Muscle layer of duodenum (tissue), 2 donors: ENCODE data around the gene ZNF324.
A peak's percentile ranks its signal among the peaks of the same experiment; 100 is the strongest.

Experiments
- H3K27ac ChIP-seq: one replicate; pipeline ENCODE4 v1.7.0; 2013; ENCODE audit warnings: mild to moderate bottlenecking, low read length
- H3K27me3 ChIP-seq: one replicate; pipeline ENCODE4 v1.7.0; 2013; ENCODE audit warnings: low read depth, mild to moderate bottlenecking, control low read depth, low read length
- H3K36me3 ChIP-seq, 2 donors: one replicate each; pipeline ENCODE4 v1.7.0; 2013; ENCODE audit warnings: low read length in 2 of 2, control low read depth in 1 of 2, mild to moderate bottlenecking in 1 of 2; ENCODE audit not compliant: insufficient read depth in 2 of 2, control insufficient read depth in 1 of 2
- H3K4me1 ChIP-seq, 2 donors: one replicate each; pipeline ENCODE4 v1.7.0; 2013; ENCODE audit warnings: low read length in 2 of 2, mild to moderate bottlenecking in 2 of 2, control low read depth in 1 of 2, moderate library complexity in 1 of 2; ENCODE audit not compliant: insufficient read depth in 2 of 2, control insufficient read depth in 1 of 2
- H3K4me3 ChIP-seq, 2 donors: one replicate each; pipeline ENCODE4 v1.7.0; 2013; ENCODE audit warnings: low read length in 2 of 2, low read depth in 1 of 2, mild to moderate bottlenecking in 1 of 2
- H3K9me3 ChIP-seq, 2 donors: one replicate each; pipeline ENCODE4 v1.7.0; 2013; ENCODE audit warnings: low read length in 2 of 2, control low read depth in 1 of 2, mild to moderate bottlenecking in 1 of 2; ENCODE audit not compliant: control insufficient read depth in 1 of 2
- donor health status: healthy.

The ZNF324 gene

DNA sequence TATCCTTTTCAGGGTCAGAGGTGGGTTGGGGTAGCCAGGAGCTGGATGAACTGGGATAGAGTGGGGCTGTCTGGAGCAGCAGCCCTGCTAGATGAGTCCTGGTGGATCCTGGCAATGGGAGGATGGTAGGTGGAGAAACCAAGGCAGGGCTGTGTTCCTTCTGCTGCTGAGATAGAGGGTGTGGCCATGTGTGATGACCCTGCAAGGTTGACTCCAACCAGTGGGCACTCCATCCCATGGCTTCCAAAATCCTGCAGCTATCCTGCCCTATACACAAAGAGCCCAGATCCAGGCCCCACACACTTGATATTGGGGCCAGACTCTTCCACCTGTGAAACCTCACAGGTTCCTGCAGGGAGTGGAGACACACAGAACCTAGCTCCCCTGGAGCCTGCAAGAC lies 6.9 kb downstream of the ZNF324 start:
- no peaks in the 10 kb centered on the region for H3K9me3 ChIP-seq
- no peak overlapping the region for H3K27ac ChIP-seq
- no peak overlapping the region for H3K4me3 ChIP-seq
- no peaks in the 10 kb centered on the region for H3K27me3 ChIP-seq
- peaks cover 4 to 16% of the 10 kb centered on the region in 2 donors for H3K4me1 ChIP-seq
- peaks cover 13 to 26% of the 10 kb centered on the region in 2 donors for H3K36me3 ChIP-seq

DNA sequence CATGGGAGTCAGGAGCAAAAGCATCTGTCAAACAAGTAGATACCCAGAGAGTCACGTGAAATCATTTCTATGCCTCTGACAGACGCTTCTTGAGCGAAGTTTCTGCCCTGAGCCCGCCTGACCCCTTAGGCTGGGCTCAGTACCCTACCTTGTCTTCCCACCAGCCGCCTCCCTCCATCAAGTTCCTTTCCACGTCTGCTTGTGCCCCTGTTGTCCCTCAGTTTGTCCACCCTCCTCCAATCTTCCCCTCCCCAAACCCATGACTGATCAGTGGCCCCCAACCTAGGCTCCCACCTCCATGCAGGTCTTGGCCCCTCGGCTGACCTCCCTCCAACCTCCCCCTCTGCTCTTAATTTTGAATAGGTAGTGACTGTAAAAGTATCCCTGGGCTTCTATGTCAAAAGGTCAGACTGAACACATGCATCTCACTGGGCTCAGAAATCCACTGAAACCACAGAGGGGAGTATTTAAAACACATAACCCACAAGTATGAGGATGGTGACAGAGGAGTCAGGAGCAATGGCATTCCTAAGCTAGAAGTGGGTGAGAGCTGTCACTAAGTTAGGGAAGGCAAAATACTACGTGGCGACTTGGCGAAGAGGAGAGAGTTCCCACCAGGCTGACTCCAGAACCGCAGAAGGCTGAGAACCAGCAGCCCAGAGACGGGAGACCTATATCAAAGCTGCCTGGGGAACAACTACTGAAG lies 7.6 kb downstream of the ZNF324 start:
- no peaks in the 10 kb centered on the region for H3K27me3 ChIP-seq
- H3K4me3 ChIP-seq, result no peak overlapping the region
- peaks cover 4 to 16% of the 10 kb centered on the region in 2 donors for H3K4me1 ChIP-seq
- peaks cover 13 to 32% of the 10 kb centered on the region in 2 donors for H3K36me3 ChIP-seq
- H3K27ac ChIP-seq, result no peak overlapping the region
- no peaks in the 10 kb centered on the region for H3K9me3 ChIP-seq

DNA sequence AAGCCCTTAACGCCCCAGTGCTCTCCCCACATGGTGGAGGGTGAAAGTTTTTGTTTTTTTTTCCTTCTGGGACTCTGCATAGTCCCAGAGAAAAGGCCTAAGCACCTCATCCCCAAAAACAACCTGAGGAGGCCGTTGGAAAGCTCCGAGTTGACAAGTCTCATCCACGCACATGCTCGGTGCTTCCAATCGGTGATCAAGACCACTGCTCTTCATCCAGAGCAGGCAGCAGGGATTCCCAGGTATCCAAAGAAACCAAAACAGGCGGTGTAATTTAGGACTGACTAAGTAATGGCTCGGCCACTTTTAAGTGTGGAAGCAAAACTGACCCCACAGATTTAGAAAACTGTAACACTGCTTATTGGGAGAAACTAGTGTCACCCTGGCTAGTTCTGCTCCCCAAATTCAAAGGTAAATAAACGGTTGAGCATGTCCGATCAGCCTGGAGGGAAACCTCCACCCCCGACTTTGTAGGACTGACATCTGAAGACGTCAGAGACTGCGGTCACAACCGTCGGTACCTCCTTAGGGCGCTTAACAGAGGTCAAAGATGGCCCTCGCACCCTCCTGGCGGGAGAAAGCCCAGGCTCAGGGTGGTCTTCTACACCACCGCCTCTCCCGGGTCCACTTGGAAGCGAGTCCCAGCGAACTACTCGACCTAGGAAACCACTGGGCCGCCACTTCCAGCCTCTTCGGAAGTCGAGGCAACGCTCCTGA lies 8.3 kb downstream of the ZNF324 start:
- H3K4me3 ChIP-seq, result peak overlapping the region; percentile 73 to 76

DNA sequence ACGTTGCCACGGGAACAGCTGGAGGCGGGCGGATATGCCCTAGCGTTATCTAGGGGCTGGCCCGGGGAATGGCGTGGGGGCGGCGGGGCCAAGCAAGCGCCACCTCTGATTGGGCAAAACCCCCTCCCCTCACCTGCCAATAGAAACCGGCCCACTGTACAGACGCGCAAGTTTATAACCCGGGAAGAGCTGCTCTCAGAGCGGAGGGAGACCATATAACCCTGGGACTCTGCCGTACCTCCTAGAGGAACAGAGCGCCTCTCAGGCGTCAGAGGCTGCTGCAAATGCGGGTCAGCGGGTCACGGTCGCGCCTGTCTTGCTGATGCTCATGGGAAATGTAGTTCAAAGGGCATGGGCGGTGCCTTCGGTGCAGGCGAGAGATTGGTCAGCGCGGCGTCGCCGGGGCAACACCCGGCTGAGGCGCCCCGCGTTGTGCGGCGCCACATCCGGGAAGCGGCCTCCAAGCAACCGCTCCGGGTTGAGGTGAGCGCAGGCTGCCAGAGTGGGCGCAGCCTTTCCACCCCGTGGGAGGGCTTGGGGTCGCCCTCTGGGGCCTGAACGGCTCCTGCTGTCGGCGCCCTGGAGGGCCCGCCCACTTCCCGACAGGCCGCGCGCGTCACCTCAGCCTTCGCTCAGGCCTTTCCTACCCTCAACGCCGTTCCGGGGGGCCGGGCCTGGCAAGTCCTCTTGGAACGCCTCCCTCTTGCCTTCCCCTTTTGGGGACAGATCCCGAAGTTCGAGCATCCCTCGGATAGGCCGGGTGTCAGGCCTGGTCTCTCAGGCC lies 9.0 kb downstream of the ZNF324 start, which contains the start of gene ZNF446:
TSS of gene ZNF446 (plus strand) at position 639 of the 784 bp plus-strand sequence. CDS start 867 bp downstream, outside the sequence.
- Histone ChIP-seq H3K27me3 (no peaks in the 10 kb centered on the region), H3K27ac (peak within 1 kb of the TSS; percentile 91), H3K9me3 (no peaks in the 10 kb centered on the region), H3K36me3 (peaks cover 10 to 47% of the 10 kb centered on the region in 2 donors), H3K4me3 (peak within 1 kb of the TSS; percentile 73 to 76), H3K4me1 (peaks cover 4 to 16% of the 10 kb centered on the region in 2 donors)

More for the DNA sequence above, 8.3 kb downstream of the ZNF324 start:
- Histone ChIP-seq H3K27ac (peak overlapping the region; percentile 91), H3K4me1 (peaks cover 4 to 16% of the 10 kb centered on the region in 2 donors), H3K36me3 (peaks cover 10 to 40% of the 10 kb centered on the region in 2 donors), H3K9me3 (no peaks in the 10 kb centered on the region), H3K27me3 (no peaks in the 10 kb centered on the region)

DNA sequence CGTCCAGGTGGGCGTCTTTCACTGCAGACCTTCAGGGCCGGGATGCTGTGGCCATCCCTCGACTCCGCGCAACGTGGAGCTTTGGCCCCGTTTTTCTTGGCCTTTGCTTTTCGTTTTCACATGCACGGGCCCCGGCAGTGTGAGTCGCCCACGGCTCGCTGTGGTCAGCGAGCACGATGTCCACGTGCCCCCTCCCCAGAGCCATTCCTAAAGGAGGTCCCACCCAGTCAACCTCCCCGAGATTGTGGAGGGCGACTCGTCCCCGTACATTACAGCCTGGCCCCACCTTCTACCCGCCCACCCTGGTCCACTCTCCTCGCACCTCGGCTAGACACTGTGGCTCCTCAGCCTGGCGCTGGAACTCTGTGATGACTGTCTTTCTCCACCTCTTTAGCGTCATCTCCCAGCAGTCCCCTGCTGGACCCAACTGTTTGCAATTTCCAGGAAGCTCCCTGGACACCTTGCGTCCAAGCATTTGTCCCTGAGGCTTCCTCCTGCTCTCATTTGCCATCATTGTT lies 9.7 kb downstream of the ZNF324 start:
- Histone ChIP-seq H3K4me1 (peaks cover 4 to 16% of the 10 kb centered on the region in 2 donors), H3K27ac (peak overlapping the region; percentile 91), H3K27me3 (no peaks in the 10 kb centered on the region), H3K9me3 (no peaks in the 10 kb centered on the region), H3K4me3 (peak overlapping the region; percentile 73 to 76), H3K36me3 (peaks cover 14 to 51% of the 10 kb centered on the region in 2 donors)

DNA sequence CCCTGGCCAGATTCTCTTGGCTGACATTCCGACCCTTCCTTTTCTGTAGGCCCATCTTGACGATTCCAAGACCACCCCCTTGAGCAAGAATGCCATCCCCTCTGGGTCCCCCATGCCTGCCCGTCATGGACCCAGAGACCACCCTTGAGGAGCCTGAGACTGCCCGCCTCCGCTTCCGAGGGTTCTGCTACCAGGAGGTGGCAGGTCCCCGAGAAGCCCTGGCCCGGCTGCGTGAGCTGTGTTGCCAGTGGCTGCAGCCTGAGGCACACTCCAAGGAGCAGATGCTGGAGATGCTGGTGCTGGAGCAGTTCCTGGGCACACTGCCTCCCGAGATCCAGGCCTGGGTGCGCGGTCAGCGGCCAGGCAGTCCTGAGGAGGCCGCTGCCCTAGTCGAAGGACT lies 10.2 kb downstream of the ZNF324 start:
- Histone ChIP-seq H3K4me3 (peak overlapping the region; percentile 73 to 76), H3K27me3 (no peaks in the 10 kb centered on the region), H3K9me3 (no peaks in the 10 kb centered on the region), H3K4me1 (peaks cover 4 to 16% of the 10 kb centered on the region in 2 donors), H3K36me3 (peaks cover 11 to 48% of the 10 kb centered on the region in 2 donors), H3K27ac (peak overlapping the region; percentile 91)

DNA sequence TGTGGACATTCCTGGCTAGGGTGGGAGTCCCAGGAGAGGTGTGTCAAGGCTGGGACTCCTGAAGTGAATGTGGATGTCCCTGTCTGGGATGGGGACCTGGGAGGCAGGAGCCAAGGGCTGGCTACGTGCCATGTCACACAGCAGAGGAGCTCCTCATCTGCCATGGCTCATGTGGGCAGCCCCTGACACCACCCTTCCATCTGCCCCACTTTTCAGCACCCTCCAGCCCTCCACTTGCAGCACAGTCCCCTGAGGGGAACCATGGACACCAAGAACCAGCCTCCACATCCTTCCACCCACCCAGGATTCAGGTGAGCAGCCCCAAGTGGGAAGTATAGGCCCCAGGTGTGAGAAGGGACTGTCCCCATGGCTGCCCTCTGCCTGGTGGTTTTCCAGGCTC lies 11.0 kb downstream of the ZNF324 start:
- no peak overlapping the region for H3K4me3 ChIP-seq
- H3K27me3 ChIP-seq, result no peaks in the 10 kb centered on the region
- H3K36me3 ChIP-seq, result peaks cover 4 to 43% of the 10 kb centered on the region in 2 donors
- H3K4me1 ChIP-seq, result peaks cover 4 to 16% of the 10 kb centered on the region in 2 donors
- H3K27ac ChIP-seq, result no peak overlapping the region
- no peaks in the 10 kb centered on the region for H3K9me3 ChIP-seq

DNA sequence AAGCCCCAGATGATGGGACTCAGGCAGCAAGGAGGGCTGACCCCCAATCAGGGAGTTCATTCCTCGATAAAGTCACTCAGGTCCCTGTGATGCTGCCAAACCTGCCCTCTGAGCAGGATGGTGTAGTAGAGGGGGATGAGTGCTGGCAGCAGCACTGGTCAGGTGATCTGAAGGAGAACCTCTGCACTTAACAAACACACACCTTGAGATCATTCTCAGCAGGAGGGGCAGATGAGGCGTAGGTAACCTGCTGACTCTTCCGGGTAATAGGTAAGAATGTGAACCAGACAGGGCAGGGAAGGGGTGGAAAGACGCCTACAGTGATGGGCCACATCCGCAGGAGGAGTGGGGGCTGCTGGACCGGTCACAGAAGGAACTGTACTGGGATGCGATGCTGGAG lies 12.4 kb downstream of the ZNF324 start:
- peaks cover 4 to 34% of the 10 kb centered on the region in 2 donors for H3K36me3 ChIP-seq
- no peaks in the 10 kb centered on the region for H3K9me3 ChIP-seq
- peaks cover 4 to 16% of the 10 kb centered on the region in 2 donors for H3K4me1 ChIP-seq
- no peaks in the 10 kb centered on the region for H3K27me3 ChIP-seq
- H3K27ac ChIP-seq, result no peak overlapping the region
- no peak overlapping the region for H3K4me3 ChIP-seq

DNA sequence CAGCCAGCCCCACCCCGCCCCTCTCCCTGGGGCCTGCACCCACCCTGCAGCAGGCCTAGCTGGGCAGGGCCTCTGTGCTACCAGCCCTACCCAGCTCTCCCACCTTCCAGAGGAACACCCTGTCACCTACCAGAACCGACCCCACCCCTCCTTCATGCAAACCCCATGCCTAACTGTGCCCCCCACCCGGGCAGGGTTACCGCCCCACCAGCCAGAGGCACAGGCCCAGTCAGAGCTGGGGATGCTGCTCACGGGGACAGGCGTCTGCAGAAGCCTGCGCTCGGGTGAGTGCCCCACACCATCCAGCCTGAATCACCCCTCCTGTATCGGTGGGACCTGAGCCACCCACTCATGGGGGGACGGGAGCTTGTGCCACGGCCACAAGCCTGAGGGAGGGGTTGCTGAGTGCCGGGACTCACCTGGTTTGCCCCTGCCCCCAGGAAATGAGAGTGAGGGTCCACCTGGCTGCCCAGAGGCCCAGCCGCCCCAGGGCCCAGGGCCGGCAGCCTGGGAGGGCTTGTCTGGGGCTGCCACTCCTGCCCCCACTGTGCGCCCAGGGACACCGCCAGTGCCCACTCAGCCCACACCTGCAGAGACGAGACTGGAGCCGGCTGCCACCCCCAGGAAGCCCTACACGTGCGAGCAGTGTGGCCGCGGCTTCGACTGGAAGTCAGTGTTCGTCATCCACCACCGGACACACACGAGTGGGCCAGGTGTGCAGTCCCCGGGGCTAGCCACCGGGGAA lies 13.0 kb downstream of the ZNF324 start:
- peaks cover 4 to 15% of the 10 kb centered on the region in 2 donors for H3K4me1 ChIP-seq
- no peak overlapping the region for H3K4me3 ChIP-seq
- H3K27ac ChIP-seq, result no peak overlapping the region
- no peaks in the 10 kb centered on the region for H3K27me3 ChIP-seq
- no peaks in the 10 kb centered on the region for H3K9me3 ChIP-seq
- peaks cover 4 to 34% of the 10 kb centered on the region in 2 donors for H3K36me3 ChIP-seq

DNA sequence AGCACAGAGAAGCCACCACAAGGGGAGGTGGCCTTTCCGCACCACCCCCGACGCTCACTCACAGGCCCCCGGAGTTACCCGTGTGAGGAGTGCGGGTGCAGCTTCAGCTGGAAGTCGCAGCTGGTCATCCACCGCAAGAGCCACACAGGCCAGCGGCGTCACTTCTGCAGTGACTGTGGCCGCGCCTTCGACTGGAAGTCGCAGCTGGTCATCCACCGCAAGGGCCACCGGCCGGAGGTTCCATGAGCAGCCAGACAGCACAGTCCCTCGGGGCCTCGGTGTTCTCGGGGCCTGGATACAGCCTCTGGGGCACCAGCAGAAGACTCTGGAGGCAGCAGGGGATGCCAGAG lies 13.6 kb downstream of the ZNF324 start:
- peaks cover 4 to 10% of the 10 kb centered on the region in 2 donors for H3K4me1 ChIP-seq

More for the DNA sequence above, 13.6 kb downstream of the ZNF324 start:
- H3K9me3 ChIP-seq, result no peaks in the 10 kb centered on the region
- H3K27ac ChIP-seq, result no peak overlapping the region
- peaks cover 4 to 34% of the 10 kb centered on the region in 2 donors for H3K36me3 ChIP-seq
- H3K4me3 ChIP-seq, result no peak overlapping the region
- no peaks in the 10 kb centered on the region for H3K27me3 ChIP-seq
